IPS-11a (cell line): Measurements from ENCODE around the gene GTF2A1.
"Not testable (repeated sequence)": the region's sequence is repeated elsewhere in the genome, so short reads cannot be mapped to it uniquely, and the experiment has no call there.

Experiments
- H3K4me3 ChIP-seq: one replicate; pipeline ENCODE4 v1.5.1; 2013; ENCODE audit warnings: low read depth, low read length, control low read depth

The GTF2A1 gene

GRCh38 chr14:81233615-81234014, 12.9 kb upstream of the GTF2A1 start:
- no peak overlapping the region for H3K4me3 ChIP-seq

- H3K4me3 ChIP-seq, result no peak overlapping the region
Measured at GRCh38 chr14:81231540-81231939, 10.8 kb upstream of the GTF2A1 start.

- H3K4me3 ChIP-seq, result no peak overlapping the region
Measured at GRCh38 chr14:81224222-81224621, 3.5 kb upstream of the GTF2A1 start.

- not testable (repeated sequence) for H3K4me3 ChIP-seq
Measured at GRCh38 chr14:81223788-81224187, 3.0 kb upstream of the GTF2A1 start.

- H3K4me3 ChIP-seq, result no peak overlapping the region
Measured at GRCh38 chr14:81222691-81223090, 1.9 kb upstream of the GTF2A1 start.

GRCh38 chr14:81222126-81222525, 1.4 kb upstream of the GTF2A1 start:
- H3K4me3 ChIP-seq, result no peak overlapping the region

- peak overlapping the region; percentile 84 for H3K4me3 ChIP-seq
Measured at GRCh38 chr14:81221579-81222102, 882 bp upstream of the GTF2A1 start.

GRCh38 chr14:81220580-81220829, 254 bp downstream of the GTF2A1 start:
- H3K4me3 ChIP-seq, result peak overlapping the region; percentile 79

- peak overlapping the region; percentile 95 for H3K4me3 ChIP-seq
Measured at GRCh38 chr14:81219759-81220579, 790 bp downstream of the GTF2A1 start.

- H3K4me3 ChIP-seq, result peak overlapping the region; percentile 95
Measured at GRCh38 chr14:81219210-81219758, 1.5 kb downstream of the GTF2A1 start.

GRCh38 chr14:81211844-81212243, 8.9 kb downstream of the GTF2A1 start:
- H3K4me3 ChIP-seq, result no peak overlapping the region

GRCh38 chr14:81209167-81209836, 11.5 kb downstream of the GTF2A1 start:
- H3K4me3 ChIP-seq, result no peak overlapping the region

- H3K4me3 ChIP-seq, result no peak overlapping the region
Measured at GRCh38 chr14:81208489-81208888, 12.3 kb downstream of the GTF2A1 start.

- H3K4me3 ChIP-seq, result no peak overlapping the region
Measured at GRCh38 chr14:81206115-81206514, 14.6 kb downstream of the GTF2A1 start.

- no peak overlapping the region for H3K4me3 ChIP-seq
Measured at GRCh38 chr14:81205639-81206038, 15.1 kb downstream of the GTF2A1 start.

GRCh38 chr14:81200054-81200453, 20.7 kb downstream of the GTF2A1 start:
- no peak overlapping the region for H3K4me3 ChIP-seq

- H3K4me3 ChIP-seq, result no peak overlapping the region
Measured at GRCh38 chr14:81199084-81199483, 21.7 kb downstream of the GTF2A1 start.

- H3K4me3 ChIP-seq, result no peak overlapping the region
Measured at GRCh38 chr14:81198651-81199050, 22.1 kb downstream of the GTF2A1 start.

GRCh38 chr14:81193924-81194633, 26.7 kb downstream of the GTF2A1 start:
- no peak overlapping the region for H3K4me3 ChIP-seq

- no peak overlapping the region for H3K4me3 ChIP-seq
Measured at GRCh38 chr14:81192594-81192993, 28.2 kb downstream of the GTF2A1 start.

GRCh38 chr14:81187832-81188522, 32.8 kb downstream of the GTF2A1 start:
- H3K4me3 ChIP-seq, result no peak overlapping the region
